Measurements from ENCODE around the gene RASAL3.
A peak's percentile ranks its signal among the peaks of the same experiment; 100 is the strongest.
"Not testable (repeated sequence)": the region's sequence is repeated elsewhere in the genome, so short reads cannot be mapped to it uniquely, and the experiment has no call there.

The RASAL3 gene

GRCh38 chr19:15419413-15420025, 44.8 kb downstream of the RASAL3 start:
- no peak for DNase-seq (ENCODE audit: low spot score)

GRCh38 chr19:15418579-15419412, 45.5 kb downstream of the RASAL3 start, which contains the start of gene AKAP8L:
Gene AKAP8L, minus strand, starts transcription at chr19:15418988. Its CDS starts 65 bp downstream, at chr19:15418923.
- DNase-seq (ENCODE audit: low spot score): peak; percentile 100

GRCh38 chr19:15418231-15418578, 46.1 kb downstream of the RASAL3 start:
- DNase-seq (ENCODE audit: low spot score): peak; percentile 52

- DNase-seq (ENCODE audit: low spot score): no peak
Observed at GRCh38 chr19:15417699-15418098, 46.6 kb downstream of the RASAL3 start.

GRCh38 chr19:15412832-15413231, 51.5 kb downstream of the RASAL3 start:
- DNase-seq (ENCODE audit: low spot score): no peak

- DNase-seq (ENCODE audit: low spot score): not testable (repeated sequence)
Observed at GRCh38 chr19:15411351-15411750, 53.0 kb downstream of the RASAL3 start.

GRCh38 chr19:15404780-15405211, 59.5 kb downstream of the RASAL3 start:
- DNase-seq (ENCODE audit: low spot score): no peak

- no peak for DNase-seq (ENCODE audit: low spot score)
Observed at GRCh38 chr19:15404097-15404779, 60.1 kb downstream of the RASAL3 start.

- no peak for DNase-seq (ENCODE audit: low spot score)
Observed at GRCh38 chr19:15403151-15403531, 61.2 kb downstream of the RASAL3 start.

- DNase-seq (ENCODE audit: low spot score): no peak
Observed at GRCh38 chr19:15402411-15403150, 61.8 kb downstream of the RASAL3 start.
